Thoracic aorta (tissue), 2 donors: ENCODE data around the gene TOB2. TPM values are rescaled to one million over a fixed set of nuclear protein-coding genes. Genes with fewer than 3 reads are reported as not detected.

Source experiments
- ATAC-seq: fragments of 150-250 bp; one replicate; pipeline ENCODE4 v1.8.0; 2017; ENCODE audit warnings: low read depth; ENCODE audit not compliant: insufficient number of reproducible peaks, low FRiP score
- DNase-seq: peaks from one replicate; pipeline ENCODE4 v3.0.0-alpha.2; 2020; ENCODE audit warnings: low spot score
- H3K27ac ChIP-seq, 2 donors: fragments of 200-600 bp; sonication (generic); 1 replicate in 1 of 2; 2 replicates in 1 of 2; pipeline ENCODE4 v1.5.1; 2016; ENCODE audit warnings: mild to moderate bottlenecking in 2 of 2, moderate library complexity in 2 of 2
- H3K27me3 ChIP-seq: fragments of 200-600 bp; sonication (generic); replicated peaks from 2 replicates; pipeline ENCODE4 v1.6.0; 2016; ENCODE audit warnings: mild to moderate bottlenecking; ENCODE audit not compliant: insufficient read depth
- H3K36me3 ChIP-seq: fragments of 200-600 bp; sonication (generic); one replicate; pipeline ENCODE4 v1.5.1; 2016
- H3K4me1 ChIP-seq, 2 donors: fragments of 200-600 bp; sonication (generic); 1 replicate in 1 of 2; 2 replicates in 1 of 2; pipeline versions ENCODE4 v1.5.1 to v1.6.0; 2016; ENCODE audit warnings: low read depth in 2 of 2, mild to moderate bottlenecking in 1 of 2; ENCODE audit not compliant: control insufficient read depth in 1 of 2
- H3K4me3 ChIP-seq: fragments of 200-600 bp; sonication (generic); 2 replicates; pipeline ENCODE4 v1.5.1; 2016; ENCODE audit warnings: mild to moderate bottlenecking
- H3K9me3 ChIP-seq: fragments of 200-600 bp; sonication (generic); 2 replicates; pipeline ENCODE4 v1.5.1; 2016
- CTCF ChIP-seq: fragments of 200-600 bp; sonication (generic); IDR thresholded peaks from one replicate; pipeline ENCODE4 v1.5.1; 2019; ENCODE audit warnings: antibody characterized with exemption
- total RNA-seq, 2 donors: library from RNA; depleted of rRNA; stranded (reverse); fragments of >200 nt; gene quantifications; one replicate each; pipeline versions ENCODE4 v1.1.0 to v1.2.3, GENCODE V29; 2016

The TOB2 gene
- total RNA-seq, 2 donors from 2014 or later: 45.5 to 56.5 TPM

GRCh38 chr22:41480397-41480735 lies 33.8 kb upstream of the TOB2 start:
- Histone ChIP-seq H3K36me3 (no peaks in the 10 kb centered on the region), H3K9me3 (no peaks in the 10 kb centered on the region), H3K27ac (peak overlapping the region; percentile 77 to 93), H3K4me1 (peaks cover 35 to 58% of the 10 kb centered on the region in 2 donors), H3K27me3 (no peaks in the 10 kb centered on the region), H3K4me3 (peak overlapping the region; percentile 36)
- ATAC-seq (no peak), DNase-seq (no peak)
- no peak for TF ChIP-seq CTCF

GRCh38 chr22:41479671-41480396 lies 33.2 kb upstream of the TOB2 start:
- Histone ChIP-seq H3K36me3 (no peaks in the 10 kb centered on the region), H3K9me3 (no peaks in the 10 kb centered on the region), H3K4me3 (peak overlapping the region; percentile 36), H3K4me1 (peaks cover 35 to 54% of the 10 kb centered on the region in 2 donors), H3K27ac (peak overlapping the region; percentile 77 to 93), H3K27me3 (no peaks in the 10 kb centered on the region)
- ATAC-seq (peak; percentile 54), DNase-seq (no peak)
- TF ChIP-seq CTCF: peak; percentile 19

- ATAC-seq (no peak), DNase-seq (no peak)
- H3K27me3 ChIP-seq: no peaks in the 10 kb centered on the region
- no peaks in the 10 kb centered on the region for H3K36me3 ChIP-seq
- no peaks in the 10 kb centered on the region for H3K9me3 ChIP-seq
- H3K4me1 ChIP-seq: peaks cover 35 to 53% of the 10 kb centered on the region in 2 donors
- H3K27ac ChIP-seq: peak overlapping the region; percentile 77 to 93
- no peak overlapping the region for H3K4me3 ChIP-seq
- no peak for TF ChIP-seq CTCF
Measured at GRCh38 chr22:41478891-41479521, 32.4 kb upstream of the TOB2 start.

DNA sequence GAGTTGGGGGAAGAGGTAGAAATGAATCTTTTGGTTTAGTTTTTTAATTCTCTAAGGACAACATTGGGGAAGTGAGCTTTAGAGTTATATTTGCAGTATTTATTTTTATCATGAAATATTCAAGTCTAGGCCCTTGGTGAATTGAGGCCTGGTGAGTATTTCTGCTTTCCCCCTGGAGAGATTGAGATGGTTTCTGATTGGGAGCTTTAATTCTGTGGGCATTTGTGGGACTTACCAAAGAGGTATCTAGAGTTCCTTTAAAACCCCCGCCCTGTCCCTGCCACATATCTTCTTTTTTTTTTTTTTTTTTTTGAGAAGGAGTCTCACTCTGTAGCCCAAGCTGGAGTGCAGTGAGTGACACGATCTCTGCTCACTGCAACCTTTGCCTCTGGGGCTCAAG lies 31.9 kb upstream of the TOB2 start:
- H3K9me3 ChIP-seq: no peaks in the 10 kb centered on the region
- no peaks in the 10 kb centered on the region for H3K27me3 ChIP-seq
- no peak for TF ChIP-seq CTCF
- no peaks in the 10 kb centered on the region for H3K36me3 ChIP-seq
- DNase-seq (no peak), ATAC-seq (no peak)
- H3K27ac ChIP-seq: peak overlapping the region; percentile 77 to 93
- no peak overlapping the region for H3K4me3 ChIP-seq
- H3K4me1 ChIP-seq: peaks cover 31 to 48% of the 10 kb centered on the region in 2 donors

- no peaks in the 10 kb centered on the region for H3K36me3 ChIP-seq
- peaks cover 8 to 20% of the 10 kb centered on the region in 2 donors for H3K4me1 ChIP-seq
- DNase-seq (no peak), ATAC-seq (no peak)
- H3K27me3 ChIP-seq: no peaks in the 10 kb centered on the region
- no peak for TF ChIP-seq CTCF
- H3K9me3 ChIP-seq: no peaks in the 10 kb centered on the region
- no peak overlapping the region for H3K27ac ChIP-seq
- no peak overlapping the region for H3K4me3 ChIP-seq
Measured at GRCh38 chr22:41474872-41475451, 28.4 kb upstream of the TOB2 start.
